Suprapubic skin (tissue), 3 donors: ENCODE results near the gene ZNF747.

Experiments used
- CTCF ChIP-seq, 2 donors: fragments of 200-600 bp in 1 of 2; fragments of 450-650 bp in 1 of 2; sonication (generic) in 1 of 2; IDR thresholded peaks; one replicate each; pipeline ENCODE4 v1.5.1; 2016 to 2019; ENCODE audit warnings: antibody characterized with exemption in 2 of 2, mild to moderate bottlenecking in 1 of 2, moderate library complexity in 1 of 2
- POLR2A ChIP-seq, 2 donors: fragments of 450-650 bp; IDR thresholded peaks; one replicate each; pipeline ENCODE4 v1.6.1; 2017; ENCODE audit warnings: antibody characterized with exemption in 2 of 2, mild to moderate bottlenecking in 2 of 2, moderate library complexity in 2 of 2

- TF ChIP-seq POLR2A (IDR thresholded peaks at IDR 0.05) = no peak
- no peak for TF ChIP-seq CTCF (IDR thresholded peaks at IDR 0.05)
Measured at GRCh38 chr16:30523768-30524574, 10.7 kb downstream of the ZNF747 start.
